GM18858 (cell line): Measurements from ENCODE around the gene KBTBD13.
"Not testable (repeated sequence)": the region's sequence is repeated elsewhere in the genome, so short reads cannot be mapped to it uniquely, and the experiment has no call there.

Experiments
- ATAC-seq: cut with Tn5 transposase; IDR thresholded peaks from one replicate; pipeline ENCODE4 v1.9.1; 2021; ENCODE audit not compliant: unreplicated experiment

Gene KBTBD13

GRCh38 chr15:65069179-65069578 is 7.4 kb upstream of the KBTBD13 start:
- ATAC-seq, result no peak

- ATAC-seq, result no peak
Observed at GRCh38 chr15:65069779-65070546, 6.6 kb upstream of the KBTBD13 start.

- ATAC-seq, result no peak
Observed at GRCh38 chr15:65071381-65071811, 5.2 kb upstream of the KBTBD13 start.

GRCh38 chr15:65072027-65072426 is 4.5 kb upstream of the KBTBD13 start:
- no peak for ATAC-seq

GRCh38 chr15:65072617-65073016 is 3.9 kb upstream of the KBTBD13 start:
- no peak for ATAC-seq

- ATAC-seq, result not testable (repeated sequence)
Observed at GRCh38 chr15:65074946-65075345, 1.6 kb upstream of the KBTBD13 start.

GRCh38 chr15:65075607-65076395 is 745 bp upstream of the KBTBD13 start:
- not testable (repeated sequence) for ATAC-seq

- ATAC-seq, result no peak
Observed at GRCh38 chr15:65077291-65077980, 890 bp downstream of the KBTBD13 start.

- ATAC-seq, result no peak
Observed at GRCh38 chr15:65077981-65078352, 1.4 kb downstream of the KBTBD13 start.

- ATAC-seq, result no peak
Observed at GRCh38 chr15:65079580-65079979, 3.0 kb downstream of the KBTBD13 start.

GRCh38 chr15:65081270-65081669 is 4.7 kb downstream of the KBTBD13 start:
- ATAC-seq, result no peak

GRCh38 chr15:65081758-65082157 is 5.2 kb downstream of the KBTBD13 start:
- ATAC-seq, result no peak

- no peak for ATAC-seq
Observed at GRCh38 chr15:65082303-65082953, 5.9 kb downstream of the KBTBD13 start.

- no peak for ATAC-seq
Observed at GRCh38 chr15:65083262-65083701, 6.7 kb downstream of the KBTBD13 start.

- no peak for ATAC-seq
Observed at GRCh38 chr15:65084500-65085206, 8.1 kb downstream of the KBTBD13 start.

GRCh38 chr15:65085207-65085753 is 8.7 kb downstream of the KBTBD13 start:
- no peak for ATAC-seq

- no peak for ATAC-seq
Observed at GRCh38 chr15:65085990-65086679, 9.6 kb downstream of the KBTBD13 start.

- no peak for ATAC-seq
Observed at GRCh38 chr15:65086680-65087111, 10.2 kb downstream of the KBTBD13 start.

GRCh38 chr15:65087411-65087810 is 10.9 kb downstream of the KBTBD13 start:
- ATAC-seq, result no peak
